SK-N-SH (cell line): Measurements from ENCODE around the gene MPDU1. TPM values are rescaled to one million over a fixed set of nuclear protein-coding genes. Genes with fewer than 3 reads are reported as not detected.
A peak's percentile ranks its signal among the peaks of the same experiment; 100 is the strongest.

ENCODE experiments used
- CTCF ChIA-PET: fragments of 300-600, 350-600 bp; formaldehyde crosslinking; extraction: SDS; loops from one replicate; lab custom pipeline; 2021; lab: Yijun Ruan, JAX
- POLR2A ChIA-PET: fragments of 350-600 bp; sonication (Branson Sonifier 250); formaldehyde crosslinking; extraction: SDS; loops from one replicate; lab custom pipeline; 2020; ENCODE audit warnings: antibody characterized with exemption, inconsistent platforms; lab: Yijun Ruan, JAX
- DNase-seq: peaks from one replicate; pipeline ENCODE4 v3.0.0; 2012
- H2AFZ ChIP-seq: fragments of 200-600 bp; sonication (generic); 2 replicates; pipeline ENCODE4 v1.8.1; 2016; ENCODE audit warnings: antibody characterized with exemption, mild to moderate bottlenecking, low read depth
- H3F3A ChIP-seq: fragments of 200-600 bp; sonication (generic); replicated peaks from 2 replicates; pipeline ENCODE3; 2016; ENCODE audit warnings: antibody characterized with exemption, mild to moderate bottlenecking; ENCODE audit not compliant: insufficient read depth
- H3K27ac ChIP-seq, 2 experiments: fragments of 200-500 bp in 1 of 2; fragments of 200-600 bp in 1 of 2; sonication (Bioruptor generic) in 1 of 2; sonication (generic), shearing (Covaris generic) in 1 of 2; 2 replicates each; pipeline versions ENCODE4 v1.5.1 to v1.6.1; 2014 to 2016; ENCODE audit warnings: low read depth in 2 of 2, inconsistent platforms in 1 of 2, low read length in 1 of 2, mild to moderate bottlenecking in 1 of 2, mixed read lengths in 1 of 2
- H3K27me3 ChIP-seq: fragments of 200-600 bp; sonication (generic), shearing (Covaris generic); 2 replicates; pipeline ENCODE4 v1.6.1; 2016; ENCODE audit warnings: mixed run types; ENCODE audit not compliant: insufficient read depth
- H3K36me3 ChIP-seq, 2 experiments: fragments of 200-500 bp in 1 of 2; fragments of 200-600 bp in 1 of 2; sonication (Bioruptor generic) in 1 of 2; sonication (generic) in 1 of 2; replicated peaks in 1 of 2; 2 replicates each; pipeline versions ENCODE3 to v1.5.1; 2014 to 2016; ENCODE audit warnings: low read length in 1 of 2, mild to moderate bottlenecking in 1 of 2; ENCODE audit not compliant: insufficient read depth in 2 of 2, control insufficient read depth in 1 of 2
- H3K4me1 ChIP-seq, 2 experiments: fragments of 200-500 bp in 1 of 2; fragments of 200-600 bp in 1 of 2; sonication (Bioruptor generic) in 1 of 2; sonication (generic), shearing (Covaris generic) in 1 of 2; 2 replicates each; pipeline versions ENCODE4 v1.5.1 to v1.6.1; 2014 to 2016; ENCODE audit warnings: low read depth in 1 of 2, low read length in 1 of 2, mixed run types in 1 of 2; ENCODE audit not compliant: insufficient read depth in 2 of 2, control insufficient read depth in 1 of 2
- H3K4me2 ChIP-seq: fragments of 200-600 bp; sonication (generic), shearing (Covaris generic); 2 replicates; pipeline ENCODE4 v1.6.1; 2017; ENCODE audit warnings: mixed run types
- H3K4me3 ChIP-seq, 2 experiments: fragments of 200-500 bp in 1 of 2; fragments of 200-600 bp in 1 of 2; sonication (Bioruptor generic) in 1 of 2; sonication (generic), shearing (Covaris generic) in 1 of 2; 2 replicates each; pipeline versions ENCODE4 v1.5.1 to v1.8.1; 2014 to 2016; ENCODE audit warnings: low read depth in 2 of 2, inconsistent platforms in 1 of 2, low read length in 1 of 2, mild to moderate bottlenecking in 1 of 2, mixed read lengths in 1 of 2, moderate library complexity in 1 of 2
- H3K79me2 ChIP-seq: fragments of 200-600 bp; sonication (generic); 2 replicates; pipeline ENCODE4 v1.8.1; 2017; ENCODE audit warnings: mild to moderate bottlenecking; ENCODE audit not compliant: insufficient read depth
- H3K9ac ChIP-seq: fragments of 200-600 bp; sonication (generic); 2 replicates; pipeline ENCODE4 v1.6.1; 2017; ENCODE audit warnings: mixed run types
- H3K9me2 ChIP-seq: fragments of 200-600 bp; sonication (generic); 2 replicates; pipeline ENCODE4 v1.6.1; 2017; ENCODE audit warnings: mixed run types
- H3K9me3 ChIP-seq: fragments of 200-600 bp; sonication (generic); 2 replicates; pipeline ENCODE4 v1.6.1; 2017; ENCODE audit warnings: mixed run types, mild to moderate bottlenecking, moderate library complexity
- H4K20me1 ChIP-seq: fragments of 200-600 bp; sonication (generic); 2 replicates; pipeline ENCODE4 v1.6.1; 2017; ENCODE audit warnings: mild to moderate bottlenecking, mixed run types; ENCODE audit not compliant: insufficient read depth
- CTCF ChIP-seq: fragments of 200-600 bp; sonication (generic); IDR thresholded peaks from 2 replicates; pipeline ENCODE4 v1.6.1; 2017; ENCODE audit warnings: antibody characterized with exemption, mild to moderate bottlenecking, moderate library complexity
- FOSL2 ChIP-seq: IDR thresholded peaks from 2 replicates; pipeline ENCODE4 v1.4.0; 2012; ENCODE audit warnings: low read depth, mild to moderate bottlenecking, moderate library complexity, borderline replicate concordance
- FOXJ3 ChIP-seq: sonication (generic); formaldehyde crosslinking; IDR thresholded peaks from 2 replicates; pipeline ENCODE4 v1.5.1; 2020; ENCODE audit warnings: mild to moderate bottlenecking, missing genetic modification reagents
- FOXM1 ChIP-seq: IDR thresholded peaks from 2 replicates; pipeline ENCODE4 v1.4.0; 2012; ENCODE audit warnings: low read depth, mild to moderate bottlenecking
- GABPA ChIP-seq: IDR thresholded peaks from 2 replicates; pipeline ENCODE4 v1.4.0; 2012; ENCODE audit warnings: low read depth, mild to moderate bottlenecking
- GATA2 ChIP-seq: sonication (generic); formaldehyde crosslinking; IDR thresholded peaks from 2 replicates; pipeline ENCODE4 v1.5.0; 2020; ENCODE audit warnings: mild to moderate bottlenecking, missing genetic modification reagents
- IRF3 ChIP-seq: fragments of 150-350 bp; IDR thresholded peaks from 2 replicates; pipeline ENCODE4 v1.6.1; 2016; ENCODE audit warnings: mild to moderate bottlenecking, low read depth, low read length
- MXI1 ChIP-seq: IDR thresholded peaks from 2 replicates; pipeline ENCODE4 v1.6.1; 2012; ENCODE audit warnings: mild to moderate bottlenecking, low read depth, low read length, improper control_type of control experiment
- NRF1 ChIP-seq: IDR thresholded peaks from 2 replicates; pipeline ENCODE4 v1.6.1; 2012; ENCODE audit warnings: low read depth, mild to moderate bottlenecking, low read length
- POLR2AphosphoS5 ChIP-seq: IDR thresholded peaks from 2 replicates; pipeline ENCODE4 v1.6.1; 2012; ENCODE audit warnings: low read depth, low read length
- TAF1 ChIP-seq: IDR thresholded peaks from 2 replicates; pipeline ENCODE4 v1.6.1; 2012; ENCODE audit warnings: low read depth, mild to moderate bottlenecking, low read length, moderate library complexity, borderline replicate concordance
- TCF12 ChIP-seq: IDR thresholded peaks from 2 replicates; pipeline ENCODE4 v1.4.0; 2012
- YY1 ChIP-seq: IDR thresholded peaks from 2 replicates; pipeline ENCODE4 v1.4.0; 2012; ENCODE audit warnings: low read depth, mild to moderate bottlenecking
- WGBS: methylation state at CpG from one replicate; pipeline ENCODE4 v1.1.6; 2017; ENCODE audit warnings: low lambda C conversion rate; 5-methylcytosine and 5-hydroxymethylcytosine counted together
- polyA plus RNA-seq, 3 experiments: library from polyadenylated mRNA; depleted of rRNA; stranded (reverse); fragments of >200 nt; gene quantifications; 2 replicates each; pipeline ENCODE4 v1.2.3, GENCODE V29; 2012
- TF ChIP-seq, protein P1 (sequence below): fragments of 150-350 bp; IDR thresholded peaks from 2 replicates; pipeline ENCODE4 v1.6.1; 2017; ENCODE audit warnings: antibody characterized with exemption, low read length, low read depth, borderline replicate concordance

The MPDU1 gene
- polyA plus RNA-seq, 1 of the 3 experiments (the other 2 are of a cell fraction), result 126 TPM

DNA sequence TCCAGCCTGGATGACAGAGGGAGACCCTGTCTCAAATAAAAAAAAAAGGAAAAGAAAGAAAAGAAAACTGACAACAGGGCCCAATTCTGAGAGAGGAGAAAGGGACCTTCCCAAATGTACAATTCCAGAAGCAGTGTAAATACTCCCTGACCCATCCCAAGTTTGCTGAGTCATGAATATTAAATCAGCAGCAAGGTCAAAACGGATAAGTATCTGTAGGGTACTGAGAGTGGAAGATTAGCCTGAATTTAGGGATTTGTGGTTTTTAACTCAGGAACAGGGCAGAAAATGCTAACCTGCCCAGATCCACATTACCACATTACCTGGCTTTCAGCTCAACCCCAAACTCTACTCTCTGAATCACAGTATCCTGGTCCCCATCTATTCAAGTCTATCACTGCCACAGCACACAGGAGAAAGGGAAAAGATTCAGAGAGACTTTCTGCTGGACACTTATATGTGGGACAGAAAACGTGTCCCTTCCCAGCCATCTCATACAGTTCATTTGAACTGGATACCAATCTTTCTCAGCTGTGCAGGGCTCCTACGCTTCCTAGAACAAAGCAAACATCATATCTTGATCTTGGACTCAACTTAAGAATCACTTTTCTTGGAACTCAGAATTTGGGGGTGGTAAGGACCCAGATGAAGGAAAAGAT, 28.1 kb downstream of the MPDU1 start:
- Histone ChIP-seq H3K4me1 (peaks cover 0 to 18% of the 10 kb centered on the region in 2 experiments; a peak in 3 of 4 replicates), H3K36me3 (peaks cover 11 to 34% of the 10 kb centered on the region in 2 experiments), H3K9me2 (no peaks in the 10 kb centered on the region), H3K27ac (peak overlapping the region; percentile 1 to 27; a peak in 2 of 4 replicates), H2AFZ (no peak overlapping the region), H3K27me3 (no peaks in the 10 kb centered on the region), H3K79me2 (peaks cover 75% of the 10 kb centered on the region), H3K9me3 (no peaks in the 10 kb centered on the region), H3K4me3 (peak overlapping the region in 1 of 2 experiments; percentile 90; a peak in 1 of 4 replicates), H3K4me2 (peak overlapping the region; percentile 93), H3F3A (peaks cover 4% of the 10 kb centered on the region), H4K20me1 (peaks cover 61% of the 10 kb centered on the region), H3K9ac (no peak overlapping the region)
- WGBS, result 87% methylated on average over 3 of the region's 3 CpGs
- CTCF ChIA-PET, result interaction anchor here (1.2 to 2.9 kb wide), 7 partner anchors 10 to 105 kb away, joined by 3 to 14 read pairs (median 5); partner anchors contain the start of genes SOX15, TP53 and WRAP53
- TF ChIP-seq FOXM1 (no peak), IRF3 (no peak), GABPA (no peak), TAF1 (no peak), FOXJ3 (CRISPR knock-in tag) (no peak), FOSL2 (no peak), NRF1 (no peak), MXI1 (no peak), TCF12 (no peak), YY1 (no peak), CTCF (no peak), GATA2 (CRISPR knock-in tag) (no peak), POLR2AphosphoS5 (no peak)
- TF ChIP-seq, protein P1, sequence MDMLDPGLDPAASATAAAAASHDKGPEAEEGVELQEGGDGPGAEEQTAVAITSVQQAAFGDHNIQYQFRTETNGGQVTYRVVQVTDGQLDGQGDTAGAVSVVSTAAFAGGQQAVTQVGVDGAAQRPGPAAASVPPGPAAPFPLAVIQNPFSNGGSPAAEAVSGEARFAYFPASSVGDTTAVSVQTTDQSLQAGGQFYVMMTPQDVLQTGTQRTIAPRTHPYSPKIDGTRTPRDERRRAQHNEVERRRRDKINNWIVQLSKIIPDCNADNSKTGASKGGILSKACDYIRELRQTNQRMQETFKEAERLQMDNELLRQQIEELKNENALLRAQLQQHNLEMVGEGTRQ, result no peak
- POLR2A ChIA-PET, result interaction anchor here (0.6 kb wide), 2 partner anchors 11 to 46 kb away, joined by 3 to 4 read pairs; no protein-coding TSS in a partner anchor
- no peak for DNase-seq
